GM18505 (cell line): ENCODE data around the gene PLXDC2.

Source experiments
- ATAC-seq: cut with Tn5 transposase; IDR thresholded peaks from one replicate; pipeline ENCODE4 v1.9.1; 2021; ENCODE audit not compliant: unreplicated experiment
- POLR2A ChIP-seq: IDR thresholded peaks from 4 replicates; pipeline ENCODE4 v1.6.1; 2011; ENCODE audit warnings: borderline replicate concordance; ENCODE audit not compliant: insufficient read depth, insufficient read length; ENCODE audit errors: extremely low read depth

PLXDC2 gene

GRCh38 chr10:19931894-19932590, 115.8 kb downstream of the PLXDC2 start:
- no peak for TF ChIP-seq POLR2A
- no peak for ATAC-seq

DNA sequence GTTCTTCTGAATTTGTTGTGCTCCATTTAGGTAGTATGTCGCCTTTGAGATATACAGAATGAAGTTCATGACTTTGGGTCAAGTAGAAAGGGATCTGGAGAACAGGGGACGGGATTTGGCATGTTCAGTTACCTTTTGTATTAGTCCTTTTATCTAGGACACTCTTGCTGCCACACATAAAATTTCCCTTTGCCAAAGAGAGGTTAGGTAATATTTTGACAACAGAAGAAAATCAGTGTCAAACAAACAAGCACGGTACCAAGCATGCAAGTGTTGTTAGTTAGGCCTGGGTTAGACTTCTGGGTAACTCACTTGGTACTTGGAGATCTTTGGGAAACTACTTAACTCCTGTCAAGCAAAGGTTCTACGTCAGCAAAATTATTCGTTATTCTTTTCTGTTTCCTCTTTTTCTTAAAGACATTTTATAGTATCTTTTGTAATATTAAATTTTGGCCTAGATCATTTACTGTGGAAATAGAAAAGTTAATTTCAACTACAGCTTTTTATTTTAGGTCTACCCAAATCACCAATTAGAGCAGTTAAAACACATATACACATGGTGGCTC, 116.7 kb downstream of the PLXDC2 start:
- no peak for TF ChIP-seq POLR2A
- ATAC-seq: no peak

DNA sequence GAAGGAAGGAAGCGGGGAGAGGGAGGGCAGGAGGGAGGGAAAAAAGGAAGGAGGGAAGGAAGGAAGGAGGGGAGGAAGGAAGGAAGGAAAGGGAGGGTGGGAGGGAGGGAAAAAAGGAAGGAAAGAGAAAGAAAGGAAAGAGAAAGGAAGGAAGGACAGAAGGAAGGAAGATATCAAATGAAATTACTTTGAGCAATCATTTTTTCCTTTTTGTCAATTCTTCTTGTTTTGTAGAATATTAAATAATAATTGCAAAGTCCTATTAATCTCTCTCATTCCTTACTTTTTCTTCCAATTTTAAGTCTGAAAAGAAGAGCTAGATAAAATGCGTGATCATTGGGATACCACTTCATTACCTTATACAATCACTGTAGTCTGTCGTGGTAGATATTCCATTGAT, 117.5 kb downstream of the PLXDC2 start:
- TF ChIP-seq POLR2A: no peak
- no peak for ATAC-seq

GRCh38 chr10:19935176-19935575, 118.9 kb downstream of the PLXDC2 start:
- no peak for ATAC-seq
- no peak for TF ChIP-seq POLR2A

GRCh38 chr10:19936289-19936688, 120.1 kb downstream of the PLXDC2 start:
- no peak for ATAC-seq

DNA sequence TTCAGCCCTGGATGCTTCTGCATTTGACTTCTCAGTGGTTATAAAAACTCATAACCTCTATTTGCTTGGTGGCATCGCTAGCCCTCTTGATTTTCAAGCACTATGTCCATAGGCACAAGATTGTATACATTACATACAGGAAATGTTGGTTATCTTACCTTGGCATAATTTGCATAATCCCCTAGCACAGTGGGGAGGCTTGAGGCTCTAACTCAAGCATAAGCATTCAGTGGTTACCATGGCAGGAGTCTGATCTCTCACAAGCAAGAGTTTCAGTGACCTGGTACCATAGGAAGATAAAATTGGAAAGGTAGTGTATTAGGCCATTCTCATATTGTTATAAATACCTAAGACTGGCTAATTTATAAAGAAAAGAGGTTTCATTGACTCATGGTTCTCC, 121.8 kb downstream of the PLXDC2 start:
- no peak for TF ChIP-seq POLR2A
- ATAC-seq: no peak

More at GRCh38 chr10:19936289-19936688, 120.1 kb downstream of the PLXDC2 start:
- no peak for TF ChIP-seq POLR2A

- ATAC-seq: no peak
Measured at GRCh38 chr10:19941206-19941880, 125.1 kb downstream of the PLXDC2 start.

GRCh38 chr10:19944911-19945663, 128.9 kb downstream of the PLXDC2 start:
- ATAC-seq: no peak
- no peak for TF ChIP-seq POLR2A

More at GRCh38 chr10:19941206-19941880, 125.1 kb downstream of the PLXDC2 start:
- no peak for TF ChIP-seq POLR2A

- TF ChIP-seq POLR2A: no peak
- ATAC-seq: no peak
Measured at GRCh38 chr10:19946245-19946644, 130.0 kb downstream of the PLXDC2 start.

- no peak for ATAC-seq
- TF ChIP-seq POLR2A: no peak
Measured at GRCh38 chr10:19946791-19947190, 130.6 kb downstream of the PLXDC2 start.

DNA sequence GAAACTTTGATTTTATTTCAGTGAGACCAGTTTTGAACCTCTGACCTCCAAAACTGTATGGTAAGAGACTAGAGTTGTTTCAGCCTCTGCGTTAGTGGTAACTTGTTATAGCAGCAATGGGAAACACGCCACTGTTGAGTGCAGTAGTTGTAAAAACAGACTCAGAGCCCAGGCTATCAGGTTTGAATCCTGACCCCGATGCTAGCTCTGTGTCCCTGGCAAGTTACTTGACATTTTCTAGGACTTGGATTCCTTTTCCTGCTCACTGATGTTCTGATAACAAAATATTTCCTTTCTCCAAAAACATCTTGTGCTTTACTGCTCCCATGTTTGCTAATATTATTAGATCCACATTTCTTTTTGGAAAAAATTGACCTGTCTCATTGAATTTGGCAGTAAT, 131.0 kb downstream of the PLXDC2 start:
- no peak for ATAC-seq
- no peak for TF ChIP-seq POLR2A

DNA sequence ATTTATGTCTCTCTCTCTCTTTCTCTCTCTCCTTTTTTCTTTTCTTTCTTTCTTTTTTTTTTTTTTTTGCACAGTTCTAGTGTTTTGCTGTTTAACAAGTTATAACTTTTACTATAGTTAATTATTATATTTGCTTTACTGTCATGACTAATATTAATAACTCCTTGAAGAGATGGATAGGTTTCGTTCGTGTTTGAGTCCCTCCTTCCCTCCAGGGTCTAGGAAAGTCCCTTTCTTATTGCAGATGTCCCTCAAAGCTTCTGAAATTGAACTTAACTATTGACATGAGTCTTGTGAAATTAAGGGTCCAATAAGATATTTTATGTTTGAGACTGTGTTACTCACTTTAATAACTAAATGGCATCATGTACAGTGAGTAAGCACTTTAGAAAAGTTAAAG, 131.4 kb downstream of the PLXDC2 start:
- TF ChIP-seq POLR2A: no peak
- peak; percentile 57 for ATAC-seq

GRCh38 chr10:19952224-19953010, 136.2 kb downstream of the PLXDC2 start:
- TF ChIP-seq POLR2A: no peak

DNA sequence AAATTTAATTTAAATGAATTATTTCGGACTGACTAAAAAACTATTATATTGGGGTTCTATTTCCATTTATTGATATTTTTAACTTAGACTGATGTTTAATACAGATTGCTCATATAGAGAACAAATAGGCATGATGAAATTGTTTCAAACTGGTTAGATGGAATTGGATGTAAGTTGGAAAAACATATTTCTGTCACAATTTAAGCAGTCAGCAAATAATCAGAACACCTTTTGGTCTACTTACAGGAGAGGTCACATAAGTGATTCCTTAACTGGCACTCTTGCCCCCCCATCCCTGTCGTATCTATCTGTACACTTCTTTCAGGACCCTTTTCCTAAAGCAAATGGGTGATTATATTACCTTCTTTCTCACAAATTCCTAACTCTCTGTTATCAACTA, 138.4 kb downstream of the PLXDC2 start:
- no peak for TF ChIP-seq POLR2A
- ATAC-seq: no peak

More at GRCh38 chr10:19952224-19953010, 136.2 kb downstream of the PLXDC2 start:
- no peak for ATAC-seq
